HG03108 (cell line): ENCODE data around the gene STAG3.

Experiments
- ATAC-seq: cut with Tn5 transposase; IDR thresholded peaks from one replicate; pipeline ENCODE4 v1.9.1; 2021; ENCODE audit warnings: moderate library complexity; ENCODE audit not compliant: unreplicated experiment

Gene STAG3

DNA sequence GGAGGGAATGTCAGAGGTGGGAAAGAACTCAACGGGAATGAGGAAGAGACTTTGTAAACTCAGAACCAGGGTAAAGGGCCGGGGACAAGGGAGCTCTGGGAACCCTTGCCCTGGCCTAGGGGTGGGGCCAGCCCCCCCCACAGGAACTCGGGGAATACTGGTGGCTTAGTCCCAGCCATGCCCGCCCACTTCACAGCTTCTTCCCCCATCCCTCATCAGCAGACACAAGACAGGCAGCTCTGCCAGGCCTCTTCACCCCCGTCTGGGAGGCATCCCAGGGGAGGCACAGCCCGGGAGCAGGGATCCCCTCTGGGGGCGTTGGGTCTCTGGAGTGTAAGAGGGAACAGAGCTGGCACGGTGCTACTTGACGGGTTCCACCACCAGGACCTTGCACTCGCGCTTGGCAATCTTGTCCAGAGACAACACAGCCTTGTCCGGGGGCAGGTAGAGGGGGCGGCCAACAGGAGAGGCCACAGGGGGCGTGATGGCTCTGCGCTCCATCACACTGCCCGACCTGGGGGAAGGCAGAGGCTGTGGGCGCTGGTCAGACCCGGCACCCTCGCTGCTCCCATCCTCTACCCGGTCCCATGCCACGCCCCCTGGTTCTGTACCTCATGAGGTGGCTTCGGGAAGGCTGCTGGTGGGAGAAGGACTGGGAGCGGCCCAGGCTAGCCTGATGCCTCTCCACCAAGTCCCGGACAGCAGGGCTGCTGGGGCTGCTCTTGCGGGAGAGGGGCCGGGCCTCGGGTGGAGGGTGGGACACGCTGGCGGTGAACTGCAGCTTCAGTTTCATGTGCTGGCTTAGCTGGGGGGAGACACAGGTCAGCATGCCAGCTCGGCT is 22.8 kb upstream of the STAG3 start:
- no peak for ATAC-seq

DNA sequence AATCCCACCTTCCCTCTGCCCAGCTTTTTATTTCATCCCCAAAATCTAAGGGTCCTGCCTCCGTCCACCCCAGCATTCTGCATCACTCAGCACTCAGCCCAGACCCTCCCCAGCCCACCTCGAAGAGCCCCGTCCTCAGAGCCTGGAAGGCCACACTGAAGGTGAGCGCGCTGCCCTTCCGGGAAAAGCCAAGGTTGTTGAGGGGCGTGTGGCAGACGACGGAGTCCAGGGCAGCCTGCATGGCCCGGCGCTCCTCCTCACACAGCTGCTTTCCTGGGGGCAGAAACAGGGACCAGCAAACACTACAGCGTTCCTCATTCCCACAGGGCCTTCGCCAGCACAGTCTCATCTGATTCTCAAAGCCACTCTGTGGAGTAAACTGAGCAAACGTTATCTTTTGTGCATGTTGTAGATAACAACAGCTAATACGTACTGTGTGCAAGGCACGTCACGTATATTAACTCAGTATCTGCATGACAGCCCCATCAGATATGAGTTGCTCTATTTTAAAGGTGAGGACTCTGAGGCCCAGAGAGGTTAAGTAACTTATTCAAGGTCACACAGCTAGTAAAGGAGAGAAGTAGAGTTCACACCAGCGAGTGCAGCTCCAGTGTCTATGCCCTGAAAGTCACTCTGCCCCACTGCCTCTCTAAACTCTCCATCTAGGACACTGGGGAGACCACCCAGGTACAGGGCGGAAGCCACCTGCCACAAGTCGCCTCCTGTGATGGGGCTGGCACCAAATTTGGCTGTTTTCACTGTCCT is 22.0 kb upstream of the STAG3 start:
- no peak for ATAC-seq

DNA sequence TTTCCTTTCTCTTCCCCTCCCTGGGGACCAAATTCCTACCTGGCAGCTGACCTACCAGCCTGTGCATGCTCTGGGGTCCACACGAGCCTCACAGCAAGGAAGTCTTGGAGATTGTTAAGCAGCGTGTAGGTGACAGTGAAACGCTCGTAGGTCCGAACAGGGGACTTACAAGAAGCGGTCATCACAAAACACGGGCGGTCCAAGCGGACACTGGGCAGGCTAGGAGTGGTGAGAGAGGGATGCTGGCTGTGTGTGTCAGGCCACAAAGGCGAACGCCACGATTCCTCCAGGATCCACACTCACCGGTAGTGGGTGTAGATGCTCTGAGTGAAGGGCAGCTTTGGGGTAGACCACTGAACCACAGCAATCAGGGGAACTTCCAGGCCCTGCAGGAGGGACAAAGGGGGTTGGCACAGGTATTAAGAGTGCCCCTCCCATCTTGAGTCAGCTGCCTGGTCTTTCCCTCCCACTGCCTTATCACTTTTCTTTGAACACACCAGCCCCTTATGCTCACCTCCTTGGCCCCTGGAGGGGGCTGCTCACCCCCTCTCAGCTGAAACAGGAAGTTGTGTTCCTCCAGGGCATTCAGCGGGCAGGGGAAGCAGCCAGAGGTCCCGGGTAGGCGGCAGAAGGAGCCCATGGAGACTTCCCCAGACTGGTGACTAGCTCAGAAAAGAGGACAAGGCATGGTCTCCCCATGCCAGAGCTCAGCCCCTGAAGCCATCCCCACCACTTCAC is 21.2 kb upstream of the STAG3 start:
- ATAC-seq = no peak

DNA sequence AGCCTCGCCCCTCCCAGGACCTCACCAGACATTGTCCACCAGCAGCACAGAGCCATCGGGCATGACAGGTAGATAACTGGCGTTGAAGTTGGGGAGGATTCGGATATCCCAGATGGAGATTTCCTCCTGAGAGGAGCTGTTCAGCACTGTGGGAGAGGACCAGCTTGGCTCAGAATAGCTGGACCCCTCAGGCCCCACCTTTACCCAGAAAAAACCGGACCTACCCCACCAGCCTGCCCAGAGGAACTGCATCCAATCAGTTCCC is 20.7 kb upstream of the STAG3 start:
- ATAC-seq = no peak

DNA sequence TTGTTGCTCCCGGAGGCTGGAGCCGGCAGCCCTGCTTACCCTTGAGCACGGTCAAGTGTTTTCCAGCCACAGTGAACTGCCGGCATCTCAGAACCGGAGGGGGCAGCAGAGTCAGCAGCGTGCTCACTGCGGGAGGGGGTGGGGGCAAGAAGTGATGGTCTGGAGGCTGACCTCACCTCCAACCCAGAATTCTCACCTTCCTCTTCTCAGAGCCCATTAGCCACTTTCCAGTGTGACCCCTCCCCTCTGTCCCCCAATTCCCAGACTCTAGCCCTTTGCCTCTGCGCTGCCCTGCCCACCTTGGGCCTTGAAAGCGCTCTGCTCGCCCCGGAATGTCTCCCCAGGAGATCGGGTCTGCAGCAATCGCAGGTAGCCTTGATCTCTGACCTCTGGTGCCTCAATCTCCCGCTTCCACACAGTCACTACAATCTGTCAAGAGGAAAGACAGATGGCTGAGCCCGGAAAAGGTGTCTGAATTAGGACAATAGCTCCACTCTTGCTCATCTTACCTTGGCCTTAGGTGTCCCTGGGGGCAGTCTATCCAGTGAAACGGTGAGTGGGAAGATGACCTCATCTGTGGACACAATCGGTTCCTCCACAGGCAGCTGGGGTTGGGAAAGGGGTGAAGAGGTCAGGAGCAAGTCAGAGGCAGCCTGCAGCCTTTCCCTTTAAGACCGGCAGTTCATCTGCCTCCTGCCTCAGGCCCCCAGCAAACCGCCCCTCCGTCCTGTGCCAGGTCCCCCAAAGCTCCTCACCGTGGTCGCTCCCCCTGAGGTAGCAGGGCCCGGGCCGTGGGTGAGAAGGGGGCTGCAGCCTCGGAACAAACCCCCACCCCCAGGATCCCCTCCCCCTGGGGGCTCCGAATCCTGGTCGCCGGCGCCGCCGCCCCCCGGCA is 20.1 kb upstream of the STAG3 start:
- no peak for ATAC-seq

DNA sequence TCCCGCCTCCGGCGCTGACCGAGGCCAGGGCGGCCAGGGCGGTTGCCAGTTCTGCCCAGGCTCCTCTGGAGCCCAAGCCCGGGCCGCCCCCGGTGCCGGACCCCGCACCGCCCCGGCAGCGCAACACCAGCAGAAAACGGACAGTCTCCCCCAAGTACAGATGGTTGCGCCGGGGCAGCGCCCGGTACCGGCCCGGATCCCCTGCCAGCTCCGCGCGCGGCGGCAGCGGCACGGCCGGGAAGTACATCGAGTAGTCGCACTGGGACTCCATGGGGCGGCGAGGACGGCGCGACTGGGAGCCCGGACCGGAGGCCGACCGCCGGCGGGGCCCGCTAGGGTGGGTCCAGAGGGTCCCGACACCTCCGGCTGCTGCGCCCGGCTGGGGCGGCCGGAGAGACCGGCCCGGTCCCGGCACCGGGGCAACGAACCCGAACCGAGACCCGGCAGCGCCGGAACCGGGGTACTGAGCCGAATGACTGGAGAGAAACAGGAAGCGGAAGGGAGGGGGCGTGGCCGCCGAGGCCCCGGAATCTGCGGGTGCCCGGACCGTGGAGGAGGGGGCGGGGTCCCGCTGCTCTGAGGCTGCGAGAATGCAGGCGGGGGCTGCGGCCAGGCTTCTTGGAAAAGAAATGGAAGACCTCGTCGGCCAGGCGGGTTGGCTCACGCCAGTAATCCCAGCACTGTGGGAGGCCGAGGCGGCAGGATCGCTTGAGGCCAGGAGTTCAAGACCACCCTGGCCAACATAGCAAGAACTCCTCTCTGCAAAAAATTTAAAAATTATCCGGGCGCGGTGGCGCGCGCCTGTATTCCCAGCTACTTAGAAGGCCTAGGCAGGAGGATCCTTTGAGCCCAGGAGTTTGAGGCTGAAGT is 19.3 kb upstream of the STAG3 start, which contains the start of gene TRAPPC14:
TSS of gene TRAPPC14 (minus strand) at position 495 of the 870 bp plus-strand sequence. CDS start at position 271, 224 bp downstream.
- ATAC-seq = peak; percentile 63

DNA sequence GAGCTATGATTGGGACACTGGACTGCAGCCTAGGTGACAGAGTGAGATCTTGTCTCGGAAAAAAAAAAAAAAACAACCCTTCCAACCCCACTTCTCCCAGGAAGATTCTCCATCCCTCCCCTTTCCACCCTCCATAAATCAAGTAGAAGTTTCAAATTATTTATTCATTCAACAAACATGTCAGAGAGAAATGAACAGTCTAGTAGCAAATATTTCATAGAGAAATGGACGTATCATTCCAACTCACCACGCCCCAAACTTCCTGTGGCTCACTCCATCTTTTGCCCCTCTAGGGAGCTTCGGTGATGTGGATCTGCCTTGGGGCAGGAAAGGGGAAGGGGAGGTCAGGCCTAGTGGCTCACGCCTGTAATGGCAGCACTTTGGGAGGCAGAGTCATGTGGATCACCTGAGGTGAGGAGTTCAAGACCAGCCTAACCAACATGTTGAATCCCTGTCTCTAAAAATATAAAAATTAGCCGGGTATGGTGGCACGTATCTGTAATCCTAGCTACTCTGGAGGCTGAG is 18.6 kb upstream of the STAG3 start:
- no peak for ATAC-seq

DNA sequence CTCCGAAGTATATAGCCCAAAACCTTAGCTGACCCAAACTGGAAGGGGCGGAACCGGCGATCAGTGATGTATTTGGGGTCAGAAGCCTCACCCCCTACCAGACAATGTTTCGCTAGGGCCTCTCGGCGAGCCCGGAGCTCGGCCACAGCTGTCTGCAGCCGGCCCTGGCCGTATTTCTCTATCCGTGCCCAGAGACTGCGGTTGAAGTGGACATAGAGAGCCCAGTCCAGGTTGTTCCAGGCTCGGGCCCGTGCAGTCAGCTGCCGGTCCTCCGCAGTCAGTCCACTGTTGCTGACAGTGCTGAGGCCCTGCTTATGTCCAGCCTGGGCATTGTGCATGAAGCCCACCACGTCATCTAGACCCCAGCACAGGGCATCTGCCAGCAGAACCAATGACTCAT is 17.7 kb upstream of the STAG3 start:
- no peak for ATAC-seq

DNA sequence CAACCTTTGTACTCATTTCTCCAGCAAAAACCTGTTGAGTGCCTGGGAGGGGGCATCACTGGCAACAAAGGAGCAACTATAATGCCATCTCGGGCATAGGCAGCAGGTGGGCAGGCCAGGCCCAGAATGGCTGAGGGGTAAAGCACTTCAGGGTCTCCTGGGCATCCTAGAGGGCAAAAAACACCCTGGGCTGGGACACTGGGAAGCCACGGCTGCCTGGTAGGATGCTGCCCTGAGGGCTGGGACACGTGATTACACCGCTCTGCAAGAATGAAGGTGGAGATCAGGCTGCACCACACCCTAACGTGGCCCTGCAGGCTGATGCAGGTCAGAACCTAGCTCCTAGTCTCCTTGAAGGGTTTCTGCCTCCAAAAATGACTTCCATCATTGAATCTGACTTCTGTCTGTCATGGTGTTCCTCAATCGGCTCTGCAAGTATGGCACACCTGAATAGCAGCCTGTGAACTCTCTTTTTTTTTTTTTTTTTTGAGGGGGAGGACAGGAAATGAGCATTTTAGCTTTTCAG is 14.6 kb upstream of the STAG3 start:
- ATAC-seq = no peak

DNA sequence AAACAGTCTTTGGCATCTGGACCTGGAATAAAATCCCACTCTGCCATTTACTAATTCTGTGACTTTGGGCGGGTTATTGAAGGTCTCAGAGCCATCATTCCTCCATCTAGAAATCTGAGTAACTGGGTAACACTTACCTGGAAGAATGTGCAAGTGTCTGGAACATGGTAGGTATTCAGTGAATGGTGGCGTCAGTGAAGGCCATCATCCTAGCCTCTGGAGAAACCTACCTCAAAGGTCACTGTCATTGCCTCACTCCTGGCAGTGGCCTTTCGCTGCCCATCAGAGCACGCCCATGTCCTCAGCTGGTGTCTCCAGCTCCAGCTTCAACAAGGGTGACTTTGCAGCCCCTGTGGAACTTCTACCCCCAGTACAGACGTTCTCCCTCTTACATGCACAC is 13.8 kb upstream of the STAG3 start:
- no peak for ATAC-seq

DNA sequence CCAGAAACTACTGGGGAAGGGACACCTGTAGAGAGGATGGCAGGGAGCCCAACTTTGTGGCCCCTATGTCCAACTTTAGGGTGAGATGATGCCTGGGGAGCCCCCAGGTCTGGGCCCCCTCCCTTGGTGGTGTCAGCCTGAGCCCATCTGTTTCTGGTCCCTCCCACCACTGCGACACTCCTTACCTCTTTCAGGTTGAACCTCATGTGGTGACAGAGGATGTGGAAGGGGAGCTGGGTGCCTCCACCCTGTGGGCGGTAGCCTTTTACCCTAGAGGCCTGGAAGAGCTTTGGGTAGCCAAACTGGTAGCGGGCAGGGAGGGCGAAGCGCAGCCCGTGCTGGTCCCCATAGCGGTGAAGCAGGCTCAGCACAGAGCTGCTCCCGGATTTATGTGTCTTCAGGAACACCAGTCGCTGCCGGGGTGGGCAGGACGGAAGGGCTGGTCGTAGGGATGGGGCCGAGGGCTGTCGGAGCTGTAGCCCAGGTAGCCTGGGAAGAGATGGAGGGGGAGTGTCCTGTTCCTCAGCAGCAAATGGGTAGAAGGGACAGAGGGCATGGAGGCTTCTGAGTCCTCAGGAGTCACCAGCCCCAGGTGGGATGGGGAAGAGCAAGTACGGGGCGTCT is 11.3 kb upstream of the STAG3 start:
- no peak for ATAC-seq

DNA sequence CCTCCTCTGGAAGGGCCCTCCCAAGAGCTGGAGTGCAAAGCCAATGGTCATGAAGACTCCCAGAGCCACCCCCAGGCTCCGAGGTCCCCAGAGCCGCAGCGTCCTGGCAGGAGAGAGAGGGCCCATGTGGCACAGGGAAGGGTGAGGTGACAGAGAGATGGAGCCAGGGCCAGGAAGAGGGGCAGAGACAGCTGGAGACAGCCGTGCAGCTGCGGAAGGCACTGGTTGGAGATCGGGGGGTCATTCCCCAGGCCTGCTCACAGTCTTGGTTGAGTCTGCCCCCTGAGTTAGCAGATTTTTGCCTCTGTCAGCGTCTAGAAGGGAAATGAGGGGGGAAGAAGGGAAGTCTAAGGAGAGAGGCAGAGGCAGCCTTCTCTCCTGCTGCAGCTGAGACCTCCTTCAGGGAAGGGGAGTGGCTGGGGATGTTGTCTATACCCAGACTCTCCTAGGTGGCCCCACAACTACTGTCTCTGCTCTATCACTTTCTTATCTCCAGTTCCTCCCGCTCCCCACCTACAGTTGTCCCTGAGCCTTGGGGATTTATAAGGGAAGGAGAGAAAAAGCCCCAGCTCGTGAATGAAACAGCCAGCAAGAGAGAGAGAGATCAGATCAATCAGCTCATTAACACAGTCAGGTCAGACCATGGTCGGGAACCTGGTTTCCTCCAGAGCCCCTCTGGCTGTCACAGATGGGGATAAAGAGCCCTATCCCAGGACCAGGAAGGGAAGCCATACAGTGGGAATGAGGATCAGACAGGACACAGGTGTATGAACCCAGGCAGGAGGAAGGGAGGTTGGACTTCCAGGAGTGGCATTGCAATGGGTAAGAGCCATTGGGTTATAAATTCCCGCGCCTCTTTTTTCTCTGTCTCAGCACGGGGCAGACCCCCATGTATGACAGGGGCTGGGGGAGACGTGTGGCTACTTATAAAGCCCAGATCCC is 10.5 kb upstream of the STAG3 start:
- ATAC-seq = no peak

DNA sequence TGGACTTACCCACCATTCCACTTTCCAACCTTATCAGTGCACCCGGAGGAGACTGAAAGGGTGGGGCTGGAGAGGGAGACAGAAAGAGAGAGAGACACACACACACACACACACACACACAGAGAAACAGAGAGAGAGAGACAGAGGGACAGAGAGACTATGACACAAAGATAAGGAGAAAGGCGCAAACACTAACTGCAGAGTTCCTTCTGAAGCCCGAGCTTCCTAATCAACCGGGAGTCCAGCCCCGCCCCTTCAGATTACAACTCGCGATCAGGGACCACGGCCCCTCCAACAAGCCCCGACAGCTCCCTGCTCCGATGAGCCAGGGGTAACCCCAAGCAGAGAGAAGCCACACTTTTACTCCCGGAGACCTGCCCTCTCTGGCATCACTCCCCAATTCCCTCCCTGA is 9.8 kb upstream of the STAG3 start:
- ATAC-seq = no peak

DNA sequence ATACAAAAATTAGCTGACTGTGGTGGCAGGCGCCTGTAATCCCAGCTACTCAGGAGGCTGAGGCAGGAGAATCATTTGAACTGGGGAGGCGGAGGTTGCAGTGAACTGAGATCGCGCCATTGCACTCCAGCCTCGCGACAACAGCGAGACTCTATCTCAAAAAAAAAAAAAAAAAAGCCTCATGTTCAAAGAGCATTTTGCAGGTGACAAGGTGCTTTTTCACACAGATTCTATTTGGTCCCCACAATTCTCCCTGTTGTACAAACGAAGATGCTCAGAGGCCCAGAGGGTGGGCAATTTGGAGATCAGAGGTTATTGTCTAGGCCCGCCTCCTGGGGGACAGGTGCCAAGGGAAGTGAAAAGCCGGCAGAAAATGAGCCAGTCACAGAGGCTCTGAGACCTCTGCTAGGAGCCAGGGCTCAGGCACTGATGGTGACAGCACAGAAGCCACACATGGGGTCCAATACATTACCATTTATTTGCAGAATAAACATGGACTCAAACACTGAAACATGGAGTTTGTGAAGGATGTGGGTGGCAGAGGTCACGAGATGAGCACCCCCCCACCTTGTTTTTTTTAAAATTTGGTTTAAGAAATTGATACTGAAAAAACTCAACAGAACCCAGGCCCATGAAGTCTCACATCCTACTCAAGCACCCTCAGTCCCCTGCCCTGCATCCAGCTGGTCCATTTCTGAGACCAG is 8.4 kb upstream of the STAG3 start:
- no peak for ATAC-seq

DNA sequence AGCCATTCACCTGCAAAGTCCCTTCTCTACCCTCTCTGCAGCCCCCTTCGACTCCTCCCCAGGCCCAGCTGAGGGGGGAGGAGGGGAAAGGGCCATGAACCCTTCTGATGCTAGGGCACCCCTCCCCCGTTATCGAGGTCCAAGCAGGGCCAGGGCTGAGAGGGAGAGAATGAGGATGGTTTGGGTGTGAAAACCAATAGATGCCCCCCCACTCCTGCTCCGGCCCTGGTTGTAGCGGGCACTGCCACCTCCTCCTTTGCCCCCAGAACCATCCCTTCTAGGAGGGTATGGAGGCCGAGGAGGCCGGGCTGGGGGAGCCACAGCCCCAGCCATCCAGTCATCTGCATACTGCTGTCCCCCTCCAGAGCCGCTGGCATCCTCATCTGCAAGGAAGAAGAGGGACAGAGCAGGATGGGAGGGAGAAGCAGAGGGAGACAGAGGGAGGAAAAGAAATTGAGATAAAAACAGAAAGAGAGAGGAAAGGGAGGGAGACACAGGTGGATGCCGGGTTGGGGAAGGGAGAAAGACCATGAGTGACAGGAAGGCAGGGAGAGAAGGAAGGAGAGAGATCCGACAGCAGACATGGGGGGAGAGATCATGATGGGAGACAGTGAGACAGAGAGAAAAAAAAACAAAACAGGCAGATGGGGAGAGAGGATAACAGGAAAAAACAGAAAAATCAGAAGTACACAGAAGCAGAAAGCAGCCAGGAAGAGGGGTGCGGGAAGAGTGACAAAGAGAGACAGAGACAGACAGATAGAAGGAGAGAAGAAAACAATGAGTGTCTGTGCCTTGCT is 7.4 kb upstream of the STAG3 start:
- no peak for ATAC-seq

DNA sequence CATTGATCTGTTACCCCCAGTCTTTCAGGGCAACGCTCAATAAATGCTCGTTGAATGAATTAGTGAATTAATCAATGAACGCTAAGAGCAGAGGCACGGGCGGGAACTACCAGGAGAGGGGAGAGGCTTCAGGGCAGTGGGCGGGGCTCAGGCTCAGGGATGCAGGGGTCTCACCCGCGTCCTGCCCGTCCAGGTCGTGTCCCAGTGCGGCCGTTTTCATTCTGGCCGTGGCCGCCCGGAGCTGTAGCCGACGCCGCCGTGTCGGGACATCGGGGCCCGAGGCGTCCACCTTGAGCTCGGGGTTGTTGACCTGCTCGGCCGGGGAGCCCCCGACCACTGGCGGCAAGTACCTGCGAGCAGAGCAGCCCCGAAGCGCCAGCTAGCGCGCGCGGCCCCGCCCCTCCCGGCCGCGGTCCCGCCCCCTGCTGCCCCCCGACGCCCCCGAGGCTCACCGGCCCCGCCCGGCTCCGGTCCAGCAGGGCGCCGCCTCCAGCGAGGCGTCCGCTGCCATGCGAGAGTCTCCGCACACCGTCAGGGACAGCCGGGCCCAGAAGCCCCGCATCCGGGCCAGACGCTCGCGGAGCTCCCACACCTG is 6.5 kb upstream of the STAG3 start:
- ATAC-seq = no peak
